GM19467 (cell line): ENCODE measurements around the gene ITGB3.
"Not testable (repeated sequence)": the region's sequence is repeated elsewhere in the genome, so short reads cannot be mapped to it uniquely, and the experiment has no call there.

Experiments
- ATAC-seq: cut with Tn5 transposase; IDR thresholded peaks from one replicate; pipeline ENCODE4 v1.9.1; 2021; ENCODE audit warnings: mild to moderate bottlenecking, moderate library complexity; ENCODE audit not compliant: unreplicated experiment

The ITGB3 gene

GRCh38 chr17:47243737-47244598 is 9.7 kb upstream of the ITGB3 start:
- ATAC-seq, result no peak

DNA sequence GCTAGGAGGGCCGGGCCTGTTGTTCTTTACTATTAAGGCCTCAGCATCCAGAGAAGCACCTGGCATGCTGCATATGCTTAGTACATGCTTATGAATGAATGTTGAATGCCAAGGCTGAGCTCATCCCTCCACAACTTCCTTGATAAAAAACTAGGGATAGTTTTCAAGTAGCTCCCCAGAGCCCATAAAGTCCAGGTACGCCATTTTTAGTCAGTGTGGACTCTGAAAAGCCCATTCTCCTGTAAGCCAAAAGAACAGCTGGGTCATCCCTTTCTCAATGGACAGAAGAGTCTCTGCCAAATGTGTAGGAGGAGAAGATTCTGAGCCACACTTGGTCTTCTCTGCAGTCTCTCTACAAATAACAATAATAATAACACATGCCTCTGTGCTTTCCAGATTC is 8.9 kb upstream of the ITGB3 start:
- ATAC-seq, result no peak

DNA sequence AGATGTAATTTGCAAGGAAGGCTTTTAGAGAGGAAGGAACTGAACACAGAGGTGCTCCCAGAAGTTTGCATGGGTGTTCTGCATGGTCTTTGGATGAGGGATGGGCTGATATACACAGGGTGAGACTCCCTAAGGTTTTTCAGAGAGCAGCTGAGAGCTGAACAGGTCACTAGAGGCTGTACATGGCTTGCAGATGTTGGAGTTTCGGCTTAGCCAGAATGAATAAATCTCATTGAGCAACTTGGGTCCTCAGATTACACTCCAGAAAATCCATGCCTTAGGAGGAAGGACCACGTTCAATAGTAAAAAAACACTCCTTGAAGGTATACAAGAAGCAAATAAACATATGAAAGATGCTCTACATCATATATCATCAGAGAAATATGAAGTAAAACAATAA is 7.5 kb upstream of the ITGB3 start:
- no peak for ATAC-seq

GRCh38 chr17:47250855-47251254 is 2.8 kb upstream of the ITGB3 start:
- no peak for ATAC-seq

DNA sequence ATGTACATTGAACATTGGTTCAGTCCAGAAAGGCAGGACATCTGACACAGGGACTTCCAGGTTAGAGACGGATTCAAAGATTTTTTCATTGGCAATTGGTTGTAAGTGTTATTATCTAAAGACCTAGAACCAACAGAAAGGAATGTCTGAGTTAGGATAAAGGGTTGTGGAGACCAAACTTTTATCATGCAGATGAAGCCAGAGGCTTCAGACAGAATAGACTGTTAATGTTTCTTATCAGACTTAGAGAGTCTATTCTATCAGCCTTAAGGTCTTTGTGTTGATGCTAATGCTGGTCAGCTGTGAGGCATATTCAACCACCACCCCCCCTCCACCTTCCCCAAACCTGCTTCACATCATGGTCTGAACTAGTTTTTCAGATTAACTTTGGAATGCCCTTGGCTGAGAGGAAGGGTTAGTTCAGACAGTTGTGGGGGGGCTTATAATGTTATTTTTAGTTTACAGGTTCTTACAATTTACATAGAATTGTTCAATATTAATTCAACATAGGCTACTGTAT is 2.1 kb upstream of the ITGB3 start:
- no peak for ATAC-seq

GRCh38 chr17:47252209-47252608 is 1.4 kb upstream of the ITGB3 start:
- ATAC-seq, result no peak

- ATAC-seq, result no peak
Observed at GRCh38 chr17:47252766-47253512, 688 bp upstream of the ITGB3 start.

- ATAC-seq, result no peak
Observed at GRCh38 chr17:47254403-47254943, 846 bp downstream of the ITGB3 start.

GRCh38 chr17:47257651-47258339 is 4.2 kb downstream of the ITGB3 start:
- ATAC-seq, result no peak

DNA sequence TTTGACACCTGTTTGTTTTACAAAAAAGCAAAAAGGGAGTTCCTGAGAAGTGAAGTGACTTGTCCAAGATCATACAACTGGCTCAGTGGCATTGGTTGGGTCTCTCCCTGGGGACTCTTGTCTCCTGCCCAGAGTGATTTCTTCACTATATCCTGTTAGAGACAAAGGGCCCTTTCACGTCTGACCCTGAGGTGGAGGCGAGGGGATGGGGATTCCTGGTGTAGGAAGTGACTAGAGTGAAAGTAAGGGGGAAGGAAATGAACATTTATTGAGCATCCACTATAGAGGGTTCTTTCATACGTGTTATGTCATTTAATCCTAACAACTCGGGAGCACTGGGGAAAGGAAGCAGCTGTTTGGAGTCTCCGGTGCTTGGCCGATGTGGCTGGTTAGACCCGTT is 9.0 kb downstream of the ITGB3 start:
- no peak for ATAC-seq

GRCh38 chr17:47264166-47264565 is 10.5 kb downstream of the ITGB3 start:
- ATAC-seq, result no peak

- no peak for ATAC-seq
Observed at GRCh38 chr17:47265983-47266541, 12.4 kb downstream of the ITGB3 start.

DNA sequence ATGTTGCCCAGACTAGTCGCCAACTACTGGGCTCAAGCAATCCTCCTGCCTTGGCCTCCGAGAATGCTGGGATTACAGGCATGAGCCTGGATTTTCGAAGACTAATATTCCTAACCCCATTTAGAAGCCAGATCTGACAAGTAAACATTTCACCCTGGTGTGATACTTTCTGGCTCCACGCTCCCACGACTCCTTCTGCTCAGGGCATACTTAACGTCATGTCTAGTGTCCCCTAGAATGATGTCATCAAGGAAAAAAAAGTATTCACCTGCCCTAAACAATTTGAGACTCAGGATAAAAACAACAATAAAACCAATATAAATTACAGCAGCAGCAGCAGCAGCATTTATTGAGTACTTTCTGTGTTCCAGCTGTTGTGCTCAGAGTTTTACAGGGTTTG is 13.2 kb downstream of the ITGB3 start:
- ATAC-seq, result no peak

GRCh38 chr17:47267354-47267828 is 13.8 kb downstream of the ITGB3 start:
- ATAC-seq, result no peak

DNA sequence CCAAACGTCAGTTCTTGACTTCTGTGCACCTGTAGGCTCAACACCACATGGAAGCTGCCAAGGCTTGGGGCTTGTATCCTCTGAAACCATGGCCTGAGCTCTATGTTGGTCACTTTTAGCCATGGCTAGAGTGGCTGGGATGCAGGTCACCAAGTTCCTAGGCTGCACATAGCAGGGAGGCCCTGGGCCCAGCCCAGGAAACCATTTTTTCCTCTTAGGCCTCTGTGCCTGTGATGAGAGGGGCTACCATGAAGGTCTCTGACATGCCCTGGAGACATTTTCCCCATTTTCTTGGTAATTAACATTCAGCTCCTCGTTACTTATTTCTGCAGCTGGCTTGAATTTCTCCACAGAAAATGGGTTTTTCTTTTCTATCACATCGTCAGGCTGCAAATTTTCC is 15.3 kb downstream of the ITGB3 start:
- ATAC-seq, result not testable (repeated sequence)

DNA sequence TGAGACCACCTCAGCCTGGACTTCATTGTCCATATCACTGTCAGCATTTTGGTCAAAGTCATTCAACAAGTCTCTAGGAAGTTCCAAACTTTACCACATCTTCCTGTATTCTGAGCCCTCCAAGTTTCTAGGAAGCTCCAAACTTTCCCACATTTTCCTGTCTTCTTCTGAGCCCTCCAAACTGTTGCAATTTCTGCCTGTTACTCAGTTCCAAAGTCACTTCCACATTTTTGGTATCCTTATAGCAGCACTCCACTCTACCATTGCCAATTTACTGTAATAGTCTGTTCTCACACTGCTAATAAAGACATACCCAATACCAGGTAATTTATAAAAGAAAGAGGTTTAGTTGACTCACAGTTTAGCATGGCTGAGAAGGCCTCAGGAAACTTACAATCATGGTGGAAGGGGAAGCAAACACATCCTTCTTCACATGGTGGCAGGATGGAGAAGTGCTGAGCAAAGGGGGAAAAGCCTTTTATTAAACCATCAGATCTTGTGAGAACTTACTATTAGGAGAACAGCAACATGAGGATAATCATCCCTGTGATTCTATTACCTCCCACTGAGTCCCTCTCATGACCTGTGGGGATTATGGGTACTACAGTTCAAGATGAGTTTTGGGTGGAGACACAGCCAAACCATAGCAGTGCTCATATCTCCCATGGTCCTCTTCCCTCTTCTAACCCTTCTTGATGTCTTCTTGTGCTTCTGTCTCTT is 16.1 kb downstream of the ITGB3 start:
- not testable (repeated sequence) for ATAC-seq

GRCh38 chr17:47270946-47271705 is 17.5 kb downstream of the ITGB3 start:
- ATAC-seq, result no peak

- no peak for ATAC-seq
Observed at GRCh38 chr17:47272491-47272890, 18.9 kb downstream of the ITGB3 start.

- ATAC-seq, result no peak
Observed at GRCh38 chr17:47273245-47273644, 19.6 kb downstream of the ITGB3 start.
